Measurements from ENCODE around the gene TWF2. TPM values are rescaled to one million over a fixed set of nuclear protein-coding genes. Genes with fewer than 3 reads are reported as not detected.
"Not testable (repeated sequence)": the region's sequence is repeated elsewhere in the genome, so short reads cannot be mapped to it uniquely, and the experiment has no call there.

TWF2 gene
- 100 to 1,000 TPM; 127 to 134 TPM for total RNA-seq

GRCh38 chr3:52238761-52239701 is at the start of gene TWF2:
TSS of gene TWF2 (minus strand) at chr3:52239158. CDS start at chr3:52239016, 142 bp downstream.
- no peaks in the 10 kb centered on the region for H3K27me3 Mint-ChIP-seq
- H3K27ac Mint-ChIP-seq: peak within 1 kb of the TSS; percentile 99
- DNase-seq: peak; percentile 95
- peak within 1 kb of the TSS; percentile 98 for H3K4me3 Mint-ChIP-seq
- peaks cover 38% of the 10 kb centered on the region for H3K36me3 Mint-ChIP-seq
- peaks cover 3% of the 10 kb centered on the region for H3K9me3 Mint-ChIP-seq
- peaks cover 68% of the 10 kb centered on the region for H3K4me1 Mint-ChIP-seq

- Mint-ChIP-seq H3K9me3 (no peaks in the 10 kb centered on the region), H3K4me1 (peaks cover 36% of the 10 kb centered on the region), H3K27ac (peak overlapping the region; percentile 100), H3K27me3 (no peaks in the 10 kb centered on the region), H3K4me3 (peak overlapping the region; percentile 97), H3K36me3 (peaks cover 12% of the 10 kb centered on the region)
- no peak for DNase-seq
Measured at GRCh38 chr3:52288674-52289073, 49.7 kb upstream of the TWF2 start.

GRCh38 chr3:52286777-52287110 is 47.8 kb upstream of the TWF2 start:
- Mint-ChIP-seq H3K36me3 (peaks cover 18% of the 10 kb centered on the region), H3K27ac (peak overlapping the region; percentile 100), H3K27me3 (no peaks in the 10 kb centered on the region), H3K4me1 (peaks cover 52% of the 10 kb centered on the region), H3K9me3 (no peaks in the 10 kb centered on the region), H3K4me3 (peak overlapping the region; percentile 97)
- no peak for DNase-seq

- not testable (repeated sequence) for DNase-seq
- Mint-ChIP-seq H3K4me1 (peaks cover 58% of the 10 kb centered on the region), H3K36me3 (peaks cover 29% of the 10 kb centered on the region)
Measured at GRCh38 chr3:52284051-52284450, 45.1 kb upstream of the TWF2 start.

GRCh38 chr3:52283306-52283705 is 44.3 kb upstream of the TWF2 start:
- peaks cover 55% of the 10 kb centered on the region for H3K4me1 Mint-ChIP-seq
- peak overlapping the region; percentile 72 for H3K27ac Mint-ChIP-seq
- H3K4me3 Mint-ChIP-seq: no peak overlapping the region
- H3K36me3 Mint-ChIP-seq: peaks cover 36% of the 10 kb centered on the region
- no peak for DNase-seq
- H3K9me3 Mint-ChIP-seq: no peaks in the 10 kb centered on the region
- peaks cover 4% of the 10 kb centered on the region for H3K27me3 Mint-ChIP-seq

More at GRCh38 chr3:52284051-52284450, 45.1 kb upstream of the TWF2 start:
- not testable (repeated sequence) for H3K4me3 Mint-ChIP-seq, H3K9me3 Mint-ChIP-seq, H3K27me3 Mint-ChIP-seq
- H3K27ac Mint-ChIP-seq: peak overlapping the region; percentile 69

- H3K4me1 Mint-ChIP-seq: peaks cover 55% of the 10 kb centered on the region
- H3K36me3 Mint-ChIP-seq: peaks cover 41% of the 10 kb centered on the region
- peak overlapping the region; percentile 86 for H3K27ac Mint-ChIP-seq
- H3K4me3 Mint-ChIP-seq: peak overlapping the region; percentile 48
- H3K9me3 Mint-ChIP-seq: no peaks in the 10 kb centered on the region
- DNase-seq: no peak
- H3K27me3 Mint-ChIP-seq: peaks cover 4% of the 10 kb centered on the region
Measured at GRCh38 chr3:52281981-52282801, 43.2 kb upstream of the TWF2 start.

- Mint-ChIP-seq H3K4me3 (peak overlapping the region; percentile 94), H3K9me3 (no peaks in the 10 kb centered on the region), H3K36me3 (peaks cover 56% of the 10 kb centered on the region), H3K27ac (peak overlapping the region; percentile 95), H3K27me3 (peaks cover 4% of the 10 kb centered on the region), H3K4me1 (peaks cover 49% of the 10 kb centered on the region)
- DNase-seq: no peak
Measured at GRCh38 chr3:52280050-52280461, 41.1 kb upstream of the TWF2 start.

- H3K27ac Mint-ChIP-seq: peak overlapping the region; percentile 95
- peaks cover 60% of the 10 kb centered on the region for H3K36me3 Mint-ChIP-seq
- peaks cover 50% of the 10 kb centered on the region for H3K4me1 Mint-ChIP-seq
- peak overlapping the region; percentile 94 for H3K4me3 Mint-ChIP-seq
- DNase-seq: no peak
- no peaks in the 10 kb centered on the region for H3K9me3 Mint-ChIP-seq
- peaks cover 4% of the 10 kb centered on the region for H3K27me3 Mint-ChIP-seq
Measured at GRCh38 chr3:52279596-52279995, 40.6 kb upstream of the TWF2 start.

- Mint-ChIP-seq H3K27me3 (peaks cover 4% of the 10 kb centered on the region), H3K4me1 (peaks cover 55% of the 10 kb centered on the region), H3K36me3 (peaks cover 68% of the 10 kb centered on the region), H3K9me3 (no peaks in the 10 kb centered on the region), H3K4me3 (peak within 1 kb of the TSS; percentile 94), H3K27ac (peak within 1 kb of the TSS; percentile 95)
- peak; percentile 100 for DNase-seq
Measured at GRCh38 chr3:52278510-52279069, 39.6 kb upstream of the TWF2 start, which contains the start of gene WDR82. TSS of gene WDR82 (minus strand) at chr3:52278649. CDS start at chr3:52278361, 288 bp downstream.

- Mint-ChIP-seq H3K9me3 (no peaks in the 10 kb centered on the region), H3K27ac (peak overlapping the region; percentile 95), H3K4me1 (peaks cover 56% of the 10 kb centered on the region), H3K4me3 (peak overlapping the region; percentile 94), H3K36me3 (peaks cover 73% of the 10 kb centered on the region), H3K27me3 (peaks cover 4% of the 10 kb centered on the region)
- DNase-seq: no peak
Measured at GRCh38 chr3:52277972-52278509, 39.1 kb upstream of the TWF2 start.

GRCh38 chr3:52277071-52277964 is 38.4 kb upstream of the TWF2 start:
- Mint-ChIP-seq H3K4me3 (peak overlapping the region; percentile 94), H3K9me3 (no peaks in the 10 kb centered on the region), H3K4me1 (peaks cover 57% of the 10 kb centered on the region), H3K36me3 (peaks cover 79% of the 10 kb centered on the region), H3K27me3 (peaks cover 4% of the 10 kb centered on the region), H3K27ac (peak overlapping the region; percentile 95)
- DNase-seq: peak; percentile 85

GRCh38 chr3:52274781-52275180 is 35.8 kb upstream of the TWF2 start:
- Mint-ChIP-seq H3K4me1 (peaks cover 63% of the 10 kb centered on the region), H3K4me3 (peak overlapping the region; percentile 94), H3K36me3 (peaks cover 83% of the 10 kb centered on the region), H3K27ac (peak overlapping the region; percentile 95)
- not testable (repeated sequence) for H3K27me3 Mint-ChIP-seq, H3K9me3 Mint-ChIP-seq, DNase-seq

GRCh38 chr3:52272831-52273230 is 33.9 kb upstream of the TWF2 start:
- no peak for DNase-seq
- Mint-ChIP-seq H3K27ac (peak overlapping the region; percentile 95), H3K27me3 (no peaks in the 10 kb centered on the region), H3K9me3 (no peaks in the 10 kb centered on the region), H3K4me3 (peak overlapping the region; percentile 94), H3K4me1 (peaks cover 73% of the 10 kb centered on the region), H3K36me3 (peaks cover 89% of the 10 kb centered on the region)

- H3K9me3 Mint-ChIP-seq, H3K27me3 Mint-ChIP-seq, DNase-seq: not testable (repeated sequence)
- Mint-ChIP-seq H3K36me3 (peaks cover 90% of the 10 kb centered on the region), H3K4me1 (peaks cover 80% of the 10 kb centered on the region), H3K4me3 (peak overlapping the region; percentile 72), H3K27ac (peak overlapping the region; percentile 95)
Measured at GRCh38 chr3:52272172-52272571, 33.2 kb upstream of the TWF2 start.
